WTC11 (cell line): Measurements from ENCODE around the gene SMARCC2. TPM values are rescaled to one million over a fixed set of nuclear protein-coding genes. Genes with fewer than 3 reads are reported as not detected.

Experiments used
- ATAC-seq: fragments of 200-7000 bp; cut with Tn5 transposase; 2 replicates; pipeline ENCODE4 v1.10.0; 2021; ENCODE audit warnings: mild to moderate bottlenecking, moderate library complexity
- CTCF ChIA-PET: fragments of 300-600 bp; sonication (Branson Sonifier 250); formaldehyde crosslinking; loops from one replicate; lab custom pipeline; 2021; ENCODE audit warnings: antibody characterized with exemption; lab: Charles Lee
- POLR2A ChIA-PET: fragments of 350-600 bp; sonication (Branson Sonifier 250); formaldehyde crosslinking; loops from one replicate; lab custom pipeline; 2021; ENCODE audit warnings: antibody characterized with exemption; lab: Charles Lee
- DNase-seq: peaks from one replicate; pipeline ENCODE4 v3.0.0; 2021; ENCODE audit warnings: low spot score
- H3K27ac Mint-ChIP-seq: 2 replicates; pipeline ENCODE4 v1.8.0; 2021; ENCODE audit warnings: mixed read lengths
- H3K27me3 Mint-ChIP-seq: 2 replicates; pipeline ENCODE4 v1.8.0; 2021; ENCODE audit warnings: low read depth, mild to moderate bottlenecking, moderate library complexity, mixed read lengths
- H3K36me3 Mint-ChIP-seq: 2 replicates; pipeline ENCODE4 v1.8.0; 2021; ENCODE audit warnings: mixed read lengths
- H3K4me1 Mint-ChIP-seq: 2 replicates; pipeline ENCODE4 v1.8.0; 2022; ENCODE audit warnings: mixed read lengths
- H3K4me3 Mint-ChIP-seq: 2 replicates; pipeline ENCODE4 v1.8.0; 2021; ENCODE audit warnings: mild to moderate bottlenecking, moderate library complexity, mixed read lengths
- H3K9me3 Mint-ChIP-seq: 2 replicates; pipeline ENCODE4 v1.8.0; 2021; ENCODE audit warnings: mixed read lengths
- ATF6 ChIP-seq: sonication (generic); formaldehyde crosslinking; IDR thresholded peaks from 2 replicates; pipeline ENCODE4 v1.8.1; 2023; ENCODE audit warnings: mild to moderate bottlenecking, missing genetic modification reagents
- CDX4 ChIP-seq: fragments of 250-450 bp; sonication (Bioruptor Pico); IDR thresholded peaks from 2 replicates; pipeline ENCODE4 v1.9.0; 2021; ENCODE audit warnings: moderate library complexity, mild to moderate bottlenecking, inconsistent platforms, borderline replicate concordance
- E2F5 ChIP-seq: sonication (generic); formaldehyde crosslinking; IDR thresholded peaks from 2 replicates; pipeline ENCODE4 v1.8.1; 2022; ENCODE audit warnings: mild to moderate bottlenecking, moderate library complexity, missing genetic modification reagents
- EMX1 ChIP-seq: fragments of 250-450 bp; sonication (Bioruptor Pico); IDR thresholded peaks from 2 replicates; pipeline ENCODE4 v1.8.0; 2021; ENCODE audit warnings: mild to moderate bottlenecking
- ERG ChIP-seq: fragments of 250-450 bp; sonication (Bioruptor Pico); IDR thresholded peaks from 2 replicates; pipeline ENCODE4 v1.8.0; 2021; ENCODE audit warnings: mild to moderate bottlenecking
- ESRRA ChIP-seq: sonication (generic); formaldehyde crosslinking; IDR thresholded peaks from 2 replicates; pipeline ENCODE4 v1.8.1; 2022; ENCODE audit warnings: mild to moderate bottlenecking, missing genetic modification reagents, borderline replicate concordance
- ETV6 ChIP-seq: sonication (generic); formaldehyde crosslinking; IDR thresholded peaks from 2 replicates; pipeline ENCODE4 v1.8.1; 2022; ENCODE audit warnings: mild to moderate bottlenecking, missing genetic modification reagents
- GABPB1 ChIP-seq: sonication (generic); formaldehyde crosslinking; IDR thresholded peaks from 2 replicates; pipeline ENCODE4 v1.8.1; 2023; ENCODE audit warnings: mild to moderate bottlenecking, missing genetic modification reagents
- GRHL2 ChIP-seq: fragments of 250-450 bp; sonication (Bioruptor Pico); IDR thresholded peaks from 2 replicates; pipeline ENCODE4 v1.8.0; 2022; ENCODE audit warnings: mild to moderate bottlenecking, moderate library complexity; ENCODE audit not compliant: insufficient replicate concordance, severe bottlenecking
- HMGA2 ChIP-seq: fragments of 250-450 bp; sonication (Bioruptor Pico); IDR thresholded peaks from 2 replicates; pipeline ENCODE4 v1.4.0; 2021; ENCODE audit warnings: mild to moderate bottlenecking, moderate library complexity
- HMGXB4 ChIP-seq: sonication (generic); formaldehyde crosslinking; IDR thresholded peaks from 2 replicates; pipeline ENCODE4 v1.8.1; 2023; ENCODE audit warnings: mild to moderate bottlenecking, moderate library complexity, missing genetic modification reagents
- JAZF1 ChIP-seq: fragments of 250-450 bp; sonication (Bioruptor Pico); IDR thresholded peaks from 2 replicates; pipeline ENCODE4 v1.9.0; 2021; ENCODE audit warnings: moderate library complexity, mild to moderate bottlenecking, inconsistent platforms
- MYBL2 ChIP-seq: sonication (generic); formaldehyde crosslinking; IDR thresholded peaks from 2 replicates; pipeline ENCODE4 v1.8.1; 2023; ENCODE audit warnings: mild to moderate bottlenecking, moderate library complexity, missing genetic modification reagents
- NR1H2 ChIP-seq: sonication (generic); formaldehyde crosslinking; IDR thresholded peaks from 2 replicates; pipeline ENCODE4 v1.9.0; 2021; ENCODE audit warnings: mild to moderate bottlenecking, moderate library complexity, missing genetic modification reagents
- PRRX2 ChIP-seq: fragments of 250-450 bp; sonication (Bioruptor Pico); IDR thresholded peaks from 2 replicates; pipeline ENCODE4 v1.8.0; 2021; ENCODE audit warnings: mild to moderate bottlenecking
- SMAD3 ChIP-seq: sonication (generic); formaldehyde crosslinking; IDR thresholded peaks from 2 replicates; pipeline ENCODE4 v1.8.0; 2022; ENCODE audit warnings: missing genetic modification reagents, mild to moderate bottlenecking, borderline replicate concordance
- SMAD4 ChIP-seq: sonication (generic); formaldehyde crosslinking; IDR thresholded peaks from 2 replicates; pipeline ENCODE4 v1.8.0; 2022; ENCODE audit warnings: mild to moderate bottlenecking, missing genetic modification reagents
- TEAD4 ChIP-seq: sonication (generic); formaldehyde crosslinking; IDR thresholded peaks from 2 replicates; pipeline ENCODE4 v1.8.0; 2022; ENCODE audit warnings: mild to moderate bottlenecking, missing genetic modification reagents
- TP53 ChIP-seq: sonication (generic); formaldehyde crosslinking; IDR thresholded peaks from 2 replicates; pipeline ENCODE4 v1.8.1; 2023; ENCODE audit warnings: mild to moderate bottlenecking, missing genetic modification reagents
- USF1 ChIP-seq: sonication (generic); formaldehyde crosslinking; IDR thresholded peaks from 2 replicates; pipeline ENCODE4 v1.8.0; 2022; ENCODE audit warnings: mild to moderate bottlenecking, missing genetic modification reagents
- ZNF138 ChIP-seq: sonication (generic); formaldehyde crosslinking; conservative IDR thresholded peaks from 2 replicates; pipeline ENCODE4 v1.8.1; 2022; ENCODE audit warnings: mild to moderate bottlenecking, moderate library complexity, missing genetic modification reagents
- ZNF416 ChIP-seq: fragments of 250-450 bp; sonication (Bioruptor Pico); IDR thresholded peaks from 2 replicates; pipeline ENCODE4 v1.9.0; 2021; ENCODE audit warnings: mild to moderate bottlenecking, inconsistent platforms
- ZNF512 ChIP-seq: sonication (generic); formaldehyde crosslinking; IDR thresholded peaks from 2 replicates; pipeline ENCODE4 v1.8.1; 2022; ENCODE audit warnings: missing genetic modification reagents, borderline replicate concordance
- total RNA-seq: library from RNA; stranded (reverse); gene quantifications from 3 replicates; pipeline ENCODE4 v1.2.3, GENCODE V29; 2021

SMARCC2 gene
- total RNA-seq, 1 experiment from 2014 or later: 76.8 TPM

GRCh38 chr12:56116267-56117081, 72.8 kb downstream of the SMARCC2 start, which contains the start of gene RPL41:
TSS of gene RPL41 (plus strand) at chr12:56116633.
- no peaks in the 10 kb centered on the region for H3K27me3 Mint-ChIP-seq
- ATAC-seq (peak; percentile 9), DNase-seq (peak; percentile 91)
- H3K36me3 Mint-ChIP-seq: peaks cover 48% of the 10 kb centered on the region
- POLR2A ChIA-PET: interaction anchor here (0.7 to 3.6 kb wide), 6 partner anchors 12 to 73 kb away, joined by 3 to 71 read pairs (median 8); partner anchors contain the start of genes ESYT1, MYL6B, PA2G4 and SMARCC2
- H3K4me3 Mint-ChIP-seq: peak within 1 kb of the TSS; percentile 100
- no peaks in the 10 kb centered on the region for H3K9me3 Mint-ChIP-seq
- peak within 1 kb of the TSS; percentile 100 for H3K27ac Mint-ChIP-seq
- CTCF ChIA-PET: interaction anchor here (0.8 to 2.1 kb wide), 3 partner anchors 12 to 72 kb away, joined by 3 to 24 read pairs (median 3); partner anchors contain the start of genes PA2G4 and SMARCC2
- peaks cover 21% of the 10 kb centered on the region for H3K4me1 Mint-ChIP-seq
- TF ChIP-seq ZNF512 (no peak; the same call in 1 of the 2 replicates), SMAD4 (CRISPR knock-in tag) (no peak), E2F5 (0 out of 2 replicates have a peak, but pooled peaks have one; percentile 10), TP53 (no peak), PRRX2 (CRISPR knock-in tag) (peak; percentile 91), SMAD3 (CRISPR knock-in tag) (no peak), TEAD4 (CRISPR knock-in tag) (no peak), ZNF138 (CRISPR knock-in tag) (no peak), HMGA2 (CRISPR knock-in tag) (no peak), CDX4 (CRISPR knock-in tag) (no peak; the same call in 1 of the 2 replicates), MYBL2 (peak; percentile 47; the same call in 1 of the 2 replicates), ZNF416 (CRISPR knock-in tag) (peak; percentile 77; the same call in 1 of the 2 replicates), ERG (peak; percentile 89; the same call in 1 of the 2 replicates), ESRRA (CRISPR knock-in tag) (no peak), JAZF1 (no peak), NR1H2 (CRISPR knock-in tag) (no peak), USF1 (CRISPR knock-in tag) (peak; percentile 60; the same call in 1 of the 2 replicates), ATF6 (CRISPR knock-in tag) (no peak), ETV6 (peak; percentile 79; the same call in 1 of the 2 replicates), GRHL2 (CRISPR knock-in tag) (no peak), GABPB1 (CRISPR knock-in tag) (peak; percentile 77), EMX1 (CRISPR knock-in tag) (peak; percentile 85), HMGXB4 (CRISPR knock-in tag) (0 out of 2 replicates have a peak, but pooled peaks have one; percentile 35)
